ENCODE measurements around the gene LEMD2.

LEMD2 gene

DNA sequence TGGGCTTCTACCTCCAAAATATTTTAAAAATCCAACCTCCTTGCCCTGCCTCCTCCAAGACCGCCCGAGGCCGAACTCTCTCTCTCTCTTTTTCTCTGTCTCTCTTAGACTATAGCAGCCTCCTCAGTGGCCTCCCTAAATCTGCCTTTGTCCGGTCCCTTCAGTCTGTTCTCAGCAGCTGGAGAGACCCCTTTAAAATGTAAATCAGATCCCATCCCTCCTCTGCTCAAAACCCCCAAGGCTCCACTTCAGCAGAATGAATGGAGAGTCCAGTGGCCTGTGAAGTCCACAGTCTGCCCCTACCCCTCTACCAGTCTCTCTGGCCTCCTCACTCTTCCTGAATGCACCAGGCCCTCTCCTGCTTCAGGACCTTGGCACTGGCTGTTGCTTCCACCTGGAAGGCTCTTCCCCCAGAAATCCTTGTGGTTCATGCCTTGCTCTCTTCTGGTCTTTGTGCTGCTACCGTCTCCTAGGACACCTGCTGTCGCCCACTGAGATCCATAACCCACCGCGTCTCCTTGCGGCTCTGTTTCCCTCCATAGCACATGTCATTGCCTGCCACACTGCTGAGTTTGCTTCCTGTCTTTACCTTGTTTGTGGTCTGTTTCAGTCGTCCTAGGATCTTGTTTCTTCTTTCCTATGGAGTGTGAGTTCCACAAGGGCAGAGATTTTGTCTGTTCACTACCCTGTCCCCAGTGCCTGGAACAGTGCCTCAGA lies 8.9 kb upstream of the LEMD2 start:
- no peak for DNase-seq (ENCODE audit: low read depth in 2 of 2, low spot score in 1 of 2)

- DNase-seq (ENCODE audit: low read depth in 2 of 2, low spot score in 1 of 2): no peak
Measured at GRCh38 chr6:33794910-33795623, 6.1 kb upstream of the LEMD2 start.

DNA sequence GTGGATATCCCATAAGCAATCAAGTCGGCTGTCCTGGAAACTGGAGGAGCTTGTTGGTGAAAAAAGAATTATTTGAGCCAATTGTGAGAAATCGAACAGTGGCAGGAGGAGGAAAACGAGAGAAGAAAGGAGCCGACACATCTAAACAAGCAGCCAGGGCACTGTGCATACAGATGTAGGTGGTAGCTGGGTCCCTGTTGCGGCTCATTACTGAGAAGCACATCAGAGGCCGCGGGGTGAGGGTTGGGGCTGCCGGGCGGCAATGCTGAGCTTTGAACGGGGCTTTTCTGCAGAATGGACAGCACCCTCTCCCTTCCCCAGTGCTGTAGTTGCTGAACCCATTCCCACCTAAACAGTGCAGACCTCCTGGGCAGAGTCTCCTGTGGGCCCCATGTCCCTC lies 4.1 kb upstream of the LEMD2 start:
- no peak for DNase-seq (ENCODE audit: low read depth in 2 of 2, low spot score in 1 of 2)

DNA sequence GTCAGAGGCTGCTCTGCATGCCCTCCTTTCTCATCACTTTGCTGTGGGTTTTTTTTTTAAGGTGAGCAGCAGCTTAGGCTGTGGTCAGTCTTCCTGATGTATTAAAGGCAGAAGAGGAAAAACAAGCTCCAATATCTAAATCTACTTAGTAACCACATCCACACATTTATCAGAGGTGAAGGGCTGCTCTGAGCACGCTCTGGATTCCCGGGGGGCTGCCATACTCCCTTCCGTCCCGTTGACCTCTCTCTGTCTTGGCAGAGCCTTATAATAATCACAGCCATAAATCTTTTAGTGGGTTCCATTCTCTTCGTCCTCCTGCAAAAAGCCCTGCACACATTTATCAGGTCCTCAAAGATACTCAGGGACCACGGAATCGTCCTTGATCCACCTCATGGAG lies 2.7 kb upstream of the LEMD2 start:
- DNase-seq (ENCODE audit: low read depth in 2 of 2, low spot score in 1 of 2): no peak

DNA sequence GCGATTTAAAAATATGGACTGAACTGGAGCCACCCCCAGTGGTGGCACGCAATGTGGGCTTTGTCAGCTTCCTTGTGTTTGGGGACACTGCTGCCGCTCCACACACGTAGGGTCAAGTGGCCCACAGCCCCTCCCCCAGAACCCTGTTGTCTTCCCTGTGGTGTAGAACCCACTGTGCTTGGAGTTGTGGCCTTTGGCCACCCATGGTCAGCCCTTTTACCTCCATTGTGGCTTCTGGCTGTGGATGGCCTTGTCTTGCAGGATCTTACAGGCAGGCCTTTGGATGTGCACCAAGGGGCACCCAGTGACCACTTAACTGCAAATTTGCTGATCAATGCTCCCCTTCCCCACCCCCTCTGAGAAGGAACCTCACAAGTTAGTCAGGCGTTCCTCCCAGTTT lies 2.0 kb upstream of the LEMD2 start:
- DNase-seq (ENCODE audit: low read depth in 2 of 2, low spot score in 1 of 2): no peak

GRCh38 chr6:33790379-33790778 lies 1.4 kb upstream of the LEMD2 start:
- no peak for DNase-seq (ENCODE audit: low read depth in 2 of 2, low spot score in 1 of 2)

- no peak for DNase-seq (ENCODE audit: low read depth in 2 of 2, low spot score in 1 of 2)
Measured at GRCh38 chr6:33789550-33789895, 593 bp upstream of the LEMD2 start.

DNA sequence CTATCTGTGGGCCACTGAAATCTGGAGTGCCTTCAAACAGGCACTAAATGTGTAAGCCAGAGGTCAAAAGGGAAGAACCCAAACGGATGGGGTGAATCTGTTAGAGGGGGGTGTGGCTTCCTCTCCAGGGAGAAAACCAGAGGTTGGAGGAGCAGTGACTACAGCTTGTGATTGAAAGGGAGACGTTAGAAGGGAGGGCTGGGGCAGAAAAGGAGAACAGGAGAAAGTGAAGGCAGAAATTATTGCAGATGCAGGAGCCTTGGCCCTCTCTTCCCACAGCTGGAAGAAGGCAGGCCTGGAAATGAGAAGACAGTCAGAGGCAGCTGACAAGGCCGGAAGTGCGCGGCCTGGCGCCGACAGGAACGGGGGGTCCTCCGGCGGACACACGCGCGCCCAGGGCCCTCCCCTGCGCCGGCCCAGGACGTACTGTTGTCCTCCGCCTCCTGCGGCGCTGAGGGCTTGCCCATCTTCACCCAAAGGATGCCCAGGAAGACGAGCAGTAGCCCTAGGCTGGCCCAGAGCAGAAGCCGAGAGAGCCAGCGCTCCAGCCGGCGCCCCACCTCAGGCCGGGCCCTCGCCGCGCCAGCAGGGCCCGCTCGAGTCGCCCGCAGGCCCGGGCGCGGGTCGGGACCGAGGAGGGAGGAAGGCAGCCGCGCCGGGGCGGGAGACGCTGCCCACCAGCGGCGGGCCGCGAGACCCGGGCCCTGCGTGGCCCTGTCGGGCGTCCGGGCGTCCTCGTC lies 806 bp downstream of the LEMD2 start:
- DNase-seq (ENCODE audit: low read depth in 2 of 2, low spot score in 1 of 2): peak in 1 of 2 donors; percentile 36

DNA sequence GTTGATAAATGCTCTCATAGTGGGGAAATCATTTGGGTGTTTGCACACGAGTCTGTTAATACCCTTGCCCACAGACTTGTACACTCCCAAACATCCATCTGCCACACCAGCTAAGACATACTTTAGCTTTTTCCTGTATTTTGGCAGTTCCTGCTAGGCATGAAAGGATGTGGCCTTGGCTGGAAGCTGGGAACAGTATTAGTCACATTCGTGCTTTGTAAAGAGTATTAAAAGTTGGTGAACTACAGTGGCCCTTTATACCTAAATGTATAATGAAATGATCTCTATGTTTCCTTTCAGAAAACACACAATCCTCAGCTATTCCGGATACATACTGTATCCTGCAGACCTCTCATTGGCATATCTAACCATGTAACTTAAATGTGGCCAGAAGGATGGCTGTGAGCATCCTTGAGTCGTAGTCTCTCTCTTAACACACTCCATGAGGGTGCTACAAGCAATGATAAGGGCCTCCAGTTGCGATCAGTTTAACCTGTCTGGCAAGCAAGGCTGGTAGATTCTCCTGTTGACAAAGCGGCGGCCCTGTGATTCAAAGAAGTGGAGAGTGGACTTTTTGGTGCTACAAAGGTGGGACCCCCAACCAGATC lies 1.5 kb downstream of the LEMD2 start:
- DNase-seq (ENCODE audit: low read depth in 2 of 2, low spot score in 1 of 2): no peak

DNA sequence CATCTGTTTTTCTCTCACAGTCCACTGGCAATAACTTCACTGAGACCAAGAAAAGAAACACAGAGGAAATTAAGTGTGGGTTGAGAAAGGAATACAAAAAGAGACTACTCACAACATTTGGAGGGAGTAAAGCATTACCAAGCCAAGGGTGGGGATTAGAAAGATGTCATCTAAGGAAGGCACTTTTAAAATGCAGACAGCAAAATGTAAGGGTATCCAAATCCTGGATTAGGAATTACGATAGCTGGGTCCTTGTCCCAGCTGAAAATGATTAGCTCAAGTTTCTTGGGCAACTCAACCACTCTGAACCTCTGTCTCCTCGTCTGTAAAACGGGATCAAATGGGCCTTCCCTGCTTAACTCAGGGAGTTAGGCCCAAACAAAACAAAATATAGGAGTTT lies 2.2 kb downstream of the LEMD2 start:
- DNase-seq (ENCODE audit: low read depth in 2 of 2, low spot score in 1 of 2): no peak

- DNase-seq (ENCODE audit: low read depth in 2 of 2, low spot score in 1 of 2): no peak
Measured at GRCh38 chr6:33785778-33786177, 3.2 kb downstream of the LEMD2 start.

DNA sequence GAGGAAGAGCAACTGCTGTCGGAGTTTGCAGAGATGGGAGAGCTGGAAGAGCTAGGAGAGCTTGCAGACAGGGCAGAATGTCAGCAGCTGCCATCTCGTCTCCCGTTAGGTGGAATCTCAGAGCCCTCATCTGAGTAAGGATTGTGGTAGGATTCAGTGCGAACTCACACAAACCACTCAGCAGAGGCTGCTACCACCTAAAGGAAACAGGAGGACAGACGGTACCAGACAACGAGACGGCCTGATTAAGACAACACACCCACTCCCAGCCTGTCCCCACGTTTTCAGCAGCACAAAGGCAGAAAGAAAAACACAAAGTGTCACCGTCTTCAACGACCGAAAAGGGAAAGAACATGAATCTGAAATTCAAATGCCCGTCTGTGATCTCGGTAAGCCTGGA lies 4.1 kb downstream of the LEMD2 start:
- no peak for DNase-seq (ENCODE audit: low read depth in 2 of 2, low spot score in 1 of 2)

GRCh38 chr6:33783781-33784520 lies 5.0 kb downstream of the LEMD2 start:
- DNase-seq (ENCODE audit: low read depth in 2 of 2, low spot score in 1 of 2): no peak

DNA sequence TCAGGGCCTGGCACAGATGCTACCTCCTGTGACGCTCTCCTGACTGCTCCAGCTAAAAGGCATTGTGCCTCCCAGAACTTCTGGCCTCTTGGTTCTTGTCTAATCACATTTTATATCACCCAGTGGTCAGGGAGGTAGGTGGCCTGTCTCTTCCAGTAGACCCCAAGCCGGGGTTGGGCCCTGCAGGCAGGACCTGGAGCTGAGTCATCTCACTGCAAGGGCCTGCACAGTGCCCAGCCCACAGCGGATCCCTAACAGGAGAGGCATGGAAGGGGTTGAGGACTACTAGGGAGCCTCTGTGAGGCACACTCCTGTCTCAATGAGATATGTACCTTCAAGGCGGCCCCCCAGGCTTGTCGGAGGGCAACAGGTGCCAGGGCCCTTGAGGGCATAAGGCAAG lies 6.4 kb downstream of the LEMD2 start:
- no peak for DNase-seq (ENCODE audit: low read depth in 2 of 2, low spot score in 1 of 2)

DNA sequence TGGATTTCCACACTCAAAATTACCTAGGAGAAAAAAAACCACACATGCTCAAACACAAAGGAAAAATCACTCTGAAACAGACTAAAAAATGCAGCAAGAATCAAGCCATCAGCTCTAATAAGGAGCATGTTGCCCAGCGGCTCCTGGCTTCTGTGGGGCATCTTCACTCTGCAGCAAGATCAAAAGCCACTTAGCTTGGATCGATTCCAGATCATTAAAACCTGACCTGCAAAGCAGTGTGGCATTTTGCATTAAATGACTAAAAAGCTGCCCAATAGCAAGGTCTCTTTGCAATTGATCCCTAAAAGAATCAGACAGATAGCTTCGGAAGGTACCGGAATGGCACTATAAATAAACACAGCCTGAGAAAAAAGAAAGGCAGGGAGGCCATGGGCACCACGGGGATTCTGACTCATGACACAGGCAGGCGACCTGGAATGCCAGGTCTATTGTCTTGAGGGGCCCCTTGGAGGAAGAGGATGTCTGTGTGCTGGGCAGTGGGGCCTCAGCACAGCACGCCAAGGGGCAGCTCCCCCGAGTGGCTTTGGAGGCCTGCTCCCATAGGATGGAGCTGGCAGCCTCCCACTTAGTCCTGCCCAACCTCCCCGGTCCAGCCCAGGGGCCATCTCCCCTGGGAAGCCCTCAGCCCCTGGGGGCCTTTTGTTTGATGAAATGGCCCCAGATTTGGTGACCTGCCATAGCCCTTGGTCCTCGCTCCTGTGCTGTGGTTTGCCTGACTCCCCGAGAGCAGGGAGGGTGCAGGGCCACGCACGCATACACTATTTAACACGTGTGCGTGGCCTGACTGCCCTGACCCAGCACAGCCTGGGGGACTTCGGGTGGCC lies 7.6 kb downstream of the LEMD2 start:
- no peak for DNase-seq (ENCODE audit: low read depth in 2 of 2, low spot score in 1 of 2)

DNA sequence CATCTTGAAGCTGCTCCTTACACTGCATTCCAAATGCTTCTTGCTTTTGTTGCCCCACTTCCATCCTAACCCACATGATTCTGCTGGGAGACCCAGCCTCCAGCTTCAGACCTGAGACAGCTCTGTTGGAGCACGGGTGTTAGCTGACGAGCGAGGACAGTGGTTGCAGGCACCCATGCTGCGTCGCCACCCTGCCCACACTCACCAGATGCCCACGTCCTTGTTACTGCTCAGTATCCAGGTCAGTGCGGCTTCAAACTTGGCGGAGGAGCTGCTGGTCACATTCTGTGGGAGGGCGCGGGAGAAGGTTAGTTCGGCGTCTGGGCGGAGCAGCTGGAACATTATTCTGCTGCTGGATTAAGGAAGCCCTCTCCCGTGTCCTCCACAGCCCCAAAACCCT lies 9.0 kb downstream of the LEMD2 start:
- no peak for DNase-seq (ENCODE audit: low read depth in 2 of 2, low spot score in 1 of 2)

DNA sequence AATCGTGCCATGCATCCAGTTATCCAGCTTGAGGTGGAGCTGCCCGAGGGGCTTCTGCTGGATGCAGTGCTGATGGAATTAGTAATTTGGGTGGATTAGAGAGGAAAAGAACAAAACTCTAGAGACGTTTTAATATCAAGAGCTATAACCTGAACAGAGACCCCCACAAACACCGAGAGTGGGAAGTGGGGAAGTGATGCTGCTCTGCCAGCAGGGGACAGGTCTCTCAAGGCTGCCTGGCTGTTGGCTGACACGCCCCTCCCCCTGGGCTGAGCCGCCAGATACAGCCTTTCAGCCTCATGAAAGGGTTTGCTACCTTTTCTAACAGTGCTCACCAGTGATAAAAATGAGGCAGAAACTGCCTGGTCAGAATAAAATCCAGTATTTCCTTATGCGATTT lies 9.6 kb downstream of the LEMD2 start:
- DNase-seq (ENCODE audit: low read depth in 2 of 2, low spot score in 1 of 2): no peak

DNA sequence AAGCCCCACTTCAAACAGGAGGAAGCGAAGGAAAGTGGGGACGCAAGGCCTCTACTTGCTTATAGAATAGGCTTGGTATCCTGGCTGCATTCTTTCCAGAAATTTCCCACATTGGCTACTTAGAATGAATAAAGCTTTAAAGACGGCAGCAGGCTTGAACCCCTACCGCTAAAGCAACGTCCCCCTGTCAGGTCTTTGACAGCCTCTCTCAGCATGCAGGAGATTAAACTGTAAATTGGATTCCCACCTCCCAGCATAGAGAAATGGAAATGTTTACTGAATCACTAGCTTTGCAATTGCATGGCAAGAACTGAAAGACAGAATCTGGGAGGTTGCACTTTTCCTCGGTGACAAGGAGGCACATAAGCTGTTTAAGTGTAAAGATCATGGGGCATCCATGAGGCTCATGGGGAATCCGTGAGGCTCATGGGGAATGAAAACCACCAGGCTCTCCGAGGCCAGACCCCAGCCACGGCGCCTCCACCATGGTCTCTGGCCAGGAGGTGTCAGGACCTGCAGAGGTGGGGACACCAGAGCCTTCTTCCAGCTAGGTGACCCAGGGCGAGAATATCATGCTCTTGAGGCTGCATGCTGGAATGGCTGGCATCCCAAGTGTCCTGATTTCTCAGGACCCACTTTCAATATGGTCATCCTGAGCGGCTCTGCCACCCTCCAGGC lies 10.3 kb downstream of the LEMD2 start:
- DNase-seq (ENCODE audit: low read depth in 2 of 2, low spot score in 1 of 2): no peak

DNA sequence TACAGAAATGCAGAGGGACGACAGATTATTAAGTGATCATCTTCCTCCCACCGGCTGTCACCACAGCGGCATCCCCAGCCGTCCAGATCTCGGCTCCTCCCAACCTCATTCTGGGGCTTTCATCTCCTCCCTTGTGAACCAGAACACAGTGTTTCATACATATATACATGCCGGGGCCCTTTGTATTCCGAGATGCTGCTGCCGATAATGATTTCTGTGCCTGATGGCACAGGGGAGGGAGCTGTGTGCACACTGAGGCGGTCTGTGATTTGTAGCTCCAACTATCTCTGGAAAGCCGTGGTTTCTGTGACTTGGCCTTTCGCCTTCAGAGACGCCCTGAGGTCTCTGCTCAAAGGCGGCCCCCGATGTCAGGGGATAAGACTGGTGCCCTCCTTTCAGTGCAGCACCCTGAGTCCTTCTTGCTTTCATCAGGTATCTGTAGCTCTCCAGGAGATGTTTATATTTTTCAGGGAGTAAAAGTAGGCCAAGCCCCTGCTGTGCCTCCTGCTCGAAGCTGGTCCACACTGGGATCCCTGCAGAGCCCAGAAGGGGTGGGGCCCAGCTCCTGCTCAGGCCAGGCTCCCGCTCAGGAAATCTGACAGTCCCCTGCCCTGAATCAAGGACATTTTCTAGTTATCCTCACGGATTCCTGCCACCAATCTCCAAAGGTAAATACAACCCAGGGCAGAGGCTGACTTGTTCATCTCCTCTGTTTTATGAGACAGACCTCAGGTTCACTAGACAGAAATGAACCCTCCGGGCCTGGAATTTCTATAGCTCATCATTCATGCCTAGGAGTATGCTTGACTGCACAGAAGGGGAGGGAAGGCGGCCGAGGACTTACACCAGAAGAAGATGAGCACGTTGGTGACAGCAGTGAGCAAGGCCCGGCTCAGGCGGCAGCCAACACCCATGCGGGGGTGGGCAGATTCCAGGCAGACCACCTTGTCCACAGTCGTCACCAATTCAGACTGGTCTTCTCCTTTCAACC lies 11.2 kb downstream of the LEMD2 start:
- DNase-seq (ENCODE audit: low read depth in 2 of 2, low spot score in 1 of 2): no peak

All from stimulated activated CD8-positive, alpha-beta memory T cell treated with anti-CD3 and anti-CD28 coated beads, Interleukin-4, amount 100 ng/mL, for 4 hours (primary cell).